Transverse colon (tissue), 4 donors: ENCODE measurements around the gene LIMCH1. TPM values are rescaled to one million over a fixed set of nuclear protein-coding genes. Genes with fewer than 3 reads are reported as not detected.

Experiments used
- DNase-seq: peaks from one replicate; pipeline ENCODE4 v3.0.0-alpha.2; 2019
- H3K27ac ChIP-seq, 4 donors: fragments of 200-600 bp; sonication (generic); 2 replicates each; pipeline ENCODE4 v1.5.1; 2016 to 2018; ENCODE audit warnings: inconsistent platforms in 4 of 4
- H3K27me3 ChIP-seq: fragments of 200-600 bp; sonication (generic); 2 replicates; pipeline ENCODE4 v1.5.1; 2017; ENCODE audit warnings: inconsistent platforms
- H3K36me3 ChIP-seq, 4 donors: fragments of 200-600 bp; sonication (generic); 2 replicates each; pipeline ENCODE4 v1.5.1; 2017 to 2019; ENCODE audit warnings: inconsistent platforms in 4 of 4
- H3K4me1 ChIP-seq, 4 donors: fragments of 200-600 bp; sonication (generic); 2 replicates each; pipeline ENCODE4 v1.5.1; 2017 to 2020; ENCODE audit warnings: inconsistent platforms in 4 of 4
- H3K4me3 ChIP-seq, 4 donors: fragments of 200-600 bp; sonication (generic); 1 replicate in 1 of 4; 2 replicates in 3 of 4; pipeline versions ENCODE4 v1.5.1 to v1.6.1; 2017 to 2019; ENCODE audit warnings: inconsistent platforms in 4 of 4
- H3K9me3 ChIP-seq, 2 donors: fragments of 200-600 bp; sonication (generic); 2 replicates each; pipeline ENCODE4 v1.5.1; 2017 to 2019; ENCODE audit warnings: inconsistent platforms in 2 of 2
- CTCF ChIP-seq, 5 experiments: fragments of 200-600 bp in 3 of 5; fragments of 450-650 bp in 2 of 5; sonication (generic) in 3 of 5; IDR thresholded peaks; 1 replicate in 2 of 5; 2 replicates in 3 of 5; pipeline ENCODE4 v1.5.1; 2016 to 2017; ENCODE audit warnings: antibody characterized with exemption in 5 of 5, inconsistent platforms in 3 of 5, mild to moderate bottlenecking in 2 of 5, moderate library complexity in 1 of 5
- EP300 ChIP-seq: sonication (generic); formaldehyde crosslinking; IDR thresholded peaks from one replicate; pipeline ENCODE4 v1.6.1; 2017; ENCODE audit warnings: antibody characterized with exemption, low read depth
- POLR2A ChIP-seq: fragments of 450-650 bp; IDR thresholded peaks from one replicate; pipeline ENCODE4 v1.6.1; 2016; ENCODE audit warnings: antibody characterized with exemption, mild to moderate bottlenecking, moderate library complexity
- POLR2AphosphoS5 ChIP-seq, 3 donors: sonication (generic); formaldehyde crosslinking; IDR thresholded peaks; one replicate each; pipeline ENCODE4 v1.6.1; 2016; ENCODE audit warnings: antibody characterized with exemption in 3 of 3
- WGBS, 2 donors: methylation state at CpG; one replicate each; pipeline ENCODE4 v1.1.5; 2018; ENCODE audit warnings: low coverage in 1 of 2; 5-methylcytosine and 5-hydroxymethylcytosine counted together
- in situ Hi-C, 4 donors: fragments of 200-750 bp; cut with MboI; loops; one replicate each; pipeline versions ENCODE4 v1.15.0 to v1.15.1; 2017; ENCODE audit warnings: low sequenced_read_pairs in 3 of 4, low pct_ligation_motif_present in 1 of 4, low pct_unique_long_range_greater_than_20kb in 1 of 4
- intact Hi-C: fragments of 100-400 bp; cut with DNase I; formaldehyde crosslinking; loops from one replicate; pipeline ENCODE4 v1.15.1; 2023; ENCODE audit warnings: low total_unique reads
- total RNA-seq, 4 donors: library from RNA; depleted of rRNA; stranded (reverse); fragments of >200 nt; gene quantifications; one replicate each; pipeline ENCODE4 v1.1.0, GENCODE V29; 2016

The LIMCH1 gene
- total RNA-seq, 4 donors from 2014 or later, result 5.5 to 18.5 (median 9.7) TPM

GRCh38 chr4:41569961-41570360, 32.0 kb downstream of the LIMCH1 start:
- WGBS, 2 donors, result 80 to 100% methylated on average over 1 to 4 of the region's 4 CpGs
- Histone ChIP-seq H3K9me3 (no peaks in the 10 kb centered on the region), H3K4me3 (no peak overlapping the region), H3K27me3 (no peaks in the 10 kb centered on the region), H3K4me1 (no peaks in the 10 kb centered on the region), H3K27ac (no peak overlapping the region), H3K36me3 (no peaks in the 10 kb centered on the region)
- intact Hi-C loops (no loop called here), in situ Hi-C loops (no loop called here)
- DNase-seq, result no peak
- no peak for TF ChIP-seq POLR2A
- TF ChIP-seq EP300, result no peak
- TF ChIP-seq CTCF (IDR thresholded peaks at IDR 0.05), result no peak
- no peak for TF ChIP-seq POLR2AphosphoS5 (IDR thresholded peaks at IDR 0.05)

DNA sequence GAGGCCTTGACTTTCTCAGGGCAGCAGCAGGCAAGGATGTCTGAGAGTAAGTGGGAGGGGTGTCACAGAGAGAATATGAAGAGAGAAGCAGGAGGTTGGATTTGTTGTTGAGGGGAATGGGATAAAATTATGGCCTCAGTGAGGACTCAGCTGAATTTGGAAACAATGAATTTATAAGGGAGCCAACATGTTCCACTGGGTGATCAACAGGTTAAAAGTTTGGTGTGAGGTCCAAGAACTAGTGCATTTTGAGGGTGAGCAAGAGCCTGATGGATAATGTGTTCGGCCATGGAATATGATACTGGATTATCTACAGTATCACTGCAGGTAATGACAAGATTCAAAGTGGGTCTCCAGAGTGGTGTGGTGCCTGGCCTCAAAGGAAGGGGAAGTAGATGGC, 33.5 kb downstream of the LIMCH1 start:
- no peaks in the 10 kb centered on the region for H3K9me3 ChIP-seq
- no peak overlapping the region for H3K27ac ChIP-seq
- H3K36me3 ChIP-seq, result no peaks in the 10 kb centered on the region
- H3K4me1 ChIP-seq, result no peaks in the 10 kb centered on the region
- no peaks in the 10 kb centered on the region for H3K27me3 ChIP-seq
- intact Hi-C loops (no loop called here), in situ Hi-C loops (no loop called here)
- no peak for DNase-seq
- H3K4me3 ChIP-seq, result no peak overlapping the region
- 78 to 100% methylated on average over 1 of the region's 1 CpG for WGBS, 2 donors
- TF ChIP-seq EP300 (no peak), POLR2A (no peak), POLR2AphosphoS5 (IDR thresholded peaks at IDR 0.05) (no peak), CTCF (IDR thresholded peaks at IDR 0.05) (no peak)

DNA sequence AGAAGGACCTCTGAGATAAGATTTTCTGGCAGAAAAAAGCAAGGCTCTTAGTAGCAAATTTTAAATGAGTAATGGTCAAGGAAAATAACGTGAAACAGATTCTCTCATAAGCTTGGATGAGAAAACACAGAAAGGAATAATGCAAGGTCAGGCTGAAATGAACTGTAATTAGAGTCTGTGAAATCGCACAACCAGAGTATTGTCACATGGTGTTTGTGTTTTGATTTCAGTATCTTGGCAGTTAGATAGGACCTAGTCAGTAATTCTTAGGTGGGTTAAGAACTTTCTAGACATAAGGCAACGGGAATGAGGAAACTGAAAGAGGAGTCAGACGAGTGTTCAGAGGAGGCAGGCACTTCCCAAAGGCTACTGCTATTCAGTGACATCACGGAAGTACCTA, 34.6 kb downstream of the LIMCH1 start:
- intact Hi-C loops, result no loop called here
- H3K27me3 ChIP-seq, result no peaks in the 10 kb centered on the region
- TF ChIP-seq EP300, result no peak
- no peak for TF ChIP-seq POLR2AphosphoS5 (IDR thresholded peaks at IDR 0.05)
- no peak for TF ChIP-seq POLR2A
- TF ChIP-seq CTCF (IDR thresholded peaks at IDR 0.05), result no peak
- DNase-seq, result no peak
- H3K4me1 ChIP-seq, result no peaks in the 10 kb centered on the region
- H3K4me3 ChIP-seq, result no peak overlapping the region
- WGBS, 2 donors, result 52 to 61% methylated on average over 4 to 5 of the region's 5 CpGs
- H3K9me3 ChIP-seq, result no peaks in the 10 kb centered on the region
- in situ Hi-C loops, result no loop called here
- no peaks in the 10 kb centered on the region for H3K36me3 ChIP-seq
- H3K27ac ChIP-seq, result peak overlapping the region in 1 of 4 donors; percentile 13

GRCh38 chr4:41572956-41573355, 35.0 kb downstream of the LIMCH1 start:
- Histone ChIP-seq H3K9me3 (no peaks in the 10 kb centered on the region), H3K27me3 (no peaks in the 10 kb centered on the region), H3K36me3 (no peaks in the 10 kb centered on the region), H3K27ac (peak overlapping the region in 1 of 4 donors; percentile 13), H3K4me3 (no peak overlapping the region), H3K4me1 (no peaks in the 10 kb centered on the region)
- no peak for TF ChIP-seq POLR2AphosphoS5 (IDR thresholded peaks at IDR 0.05)
- no peak for TF ChIP-seq CTCF (IDR thresholded peaks at IDR 0.05)
- TF ChIP-seq POLR2A, result no peak
- TF ChIP-seq EP300, result no peak
- intact Hi-C loops (no loop called here), in situ Hi-C loops (no loop called here)
- DNase-seq, result no peak
- WGBS, 2 donors, result 84 to 91% methylated on average over 2 of the region's 2 CpGs
